Testis (tissue), 2 donors: ENCODE results near the gene CRLF1.

Experiments used
- POLR2A ChIP-seq: fragments of 450-650 bp; IDR thresholded peaks from one replicate; pipeline ENCODE4 v1.6.1; 2017; ENCODE audit warnings: antibody characterized with exemption, mild to moderate bottlenecking, moderate library complexity
- TF ChIP-seq, protein P1 (sequence below), 3 experiments: fragments of 450-650 bp in 2 of 3; fragments of 200-600 bp in 1 of 3; sonication (generic) in 1 of 3; IDR thresholded peaks; one replicate each; pipeline ENCODE4 v1.5.1; 2016 to 2019; ENCODE audit warnings: antibody characterized with exemption in 3 of 3, mild to moderate bottlenecking in 2 of 3, moderate library complexity in 1 of 3

DNA sequence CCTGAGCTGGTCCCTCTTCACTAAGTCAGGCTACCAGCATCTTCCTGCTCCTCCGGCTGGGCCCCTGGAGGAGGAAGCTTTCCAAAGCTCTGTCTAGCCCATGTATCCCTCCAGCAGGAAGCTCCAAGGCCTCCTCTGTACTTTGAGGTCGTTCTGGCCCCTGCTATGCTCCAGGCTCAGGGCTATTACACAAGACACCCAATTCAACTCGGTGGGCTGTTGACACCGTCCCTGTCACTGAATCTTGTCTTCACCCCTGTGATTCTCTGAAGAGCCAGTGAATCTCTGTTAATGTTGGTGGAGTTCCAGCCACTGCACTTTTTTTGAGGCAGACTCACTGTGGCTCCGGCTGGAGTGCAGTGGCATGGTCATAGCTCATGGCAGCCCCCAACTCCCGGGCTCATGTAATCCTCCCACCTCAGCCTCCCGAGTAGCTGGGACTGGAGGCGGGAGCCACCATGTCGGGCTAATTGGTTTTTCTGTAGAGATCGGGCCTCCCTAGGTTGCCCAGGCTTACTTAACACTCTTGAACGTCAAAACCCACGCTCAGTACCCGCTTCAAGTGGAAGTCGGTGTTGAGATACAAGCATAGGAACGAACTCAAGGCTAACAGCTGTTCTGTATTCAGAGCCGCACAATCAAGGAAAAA, 18.5 kb downstream of the CRLF1 start:
- TF ChIP-seq, protein P1, sequence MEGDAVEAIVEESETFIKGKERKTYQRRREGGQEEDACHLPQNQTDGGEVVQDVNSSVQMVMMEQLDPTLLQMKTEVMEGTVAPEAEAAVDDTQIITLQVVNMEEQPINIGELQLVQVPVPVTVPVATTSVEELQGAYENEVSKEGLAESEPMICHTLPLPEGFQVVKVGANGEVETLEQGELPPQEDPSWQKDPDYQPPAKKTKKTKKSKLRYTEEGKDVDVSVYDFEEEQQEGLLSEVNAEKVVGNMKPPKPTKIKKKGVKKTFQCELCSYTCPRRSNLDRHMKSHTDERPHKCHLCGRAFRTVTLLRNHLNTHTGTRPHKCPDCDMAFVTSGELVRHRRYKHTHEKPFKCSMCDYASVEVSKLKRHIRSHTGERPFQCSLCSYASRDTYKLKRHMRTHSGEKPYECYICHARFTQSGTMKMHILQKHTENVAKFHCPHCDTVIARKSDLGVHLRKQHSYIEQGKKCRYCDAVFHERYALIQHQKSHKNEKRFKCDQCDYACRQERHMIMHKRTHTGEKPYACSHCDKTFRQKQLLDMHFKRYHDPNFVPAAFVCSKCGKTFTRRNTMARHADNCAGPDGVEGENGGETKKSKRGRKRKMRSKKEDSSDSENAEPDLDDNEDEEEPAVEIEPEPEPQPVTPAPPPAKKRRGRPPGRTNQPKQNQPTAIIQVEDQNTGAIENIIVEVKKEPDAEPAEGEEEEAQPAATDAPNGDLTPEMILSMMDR (IDR thresholded peaks at IDR 0.05), result no peak
- TF ChIP-seq POLR2A, result no peak
